B cell (primary cell): Measurements from ENCODE around the gene ACTR8.

ENCODE experiments used
- EZH2 ChIP-seq: IDR thresholded peaks from 2 replicates; pipeline ENCODE4 v1.6.1; 2012; ENCODE audit warnings: borderline replicate concordance, low read depth, mild to moderate bottlenecking, moderate library complexity, low read length; ENCODE audit not compliant: insufficient read depth, poor library complexity, severe bottlenecking
- TF ChIP-seq, protein P1 (sequence below): fragments of 200-600 bp; IDR thresholded peaks from one replicate; pipeline ENCODE4 v1.8.0; 2022; ENCODE audit warnings: antibody characterized with exemption, mild to moderate bottlenecking

DNA sequence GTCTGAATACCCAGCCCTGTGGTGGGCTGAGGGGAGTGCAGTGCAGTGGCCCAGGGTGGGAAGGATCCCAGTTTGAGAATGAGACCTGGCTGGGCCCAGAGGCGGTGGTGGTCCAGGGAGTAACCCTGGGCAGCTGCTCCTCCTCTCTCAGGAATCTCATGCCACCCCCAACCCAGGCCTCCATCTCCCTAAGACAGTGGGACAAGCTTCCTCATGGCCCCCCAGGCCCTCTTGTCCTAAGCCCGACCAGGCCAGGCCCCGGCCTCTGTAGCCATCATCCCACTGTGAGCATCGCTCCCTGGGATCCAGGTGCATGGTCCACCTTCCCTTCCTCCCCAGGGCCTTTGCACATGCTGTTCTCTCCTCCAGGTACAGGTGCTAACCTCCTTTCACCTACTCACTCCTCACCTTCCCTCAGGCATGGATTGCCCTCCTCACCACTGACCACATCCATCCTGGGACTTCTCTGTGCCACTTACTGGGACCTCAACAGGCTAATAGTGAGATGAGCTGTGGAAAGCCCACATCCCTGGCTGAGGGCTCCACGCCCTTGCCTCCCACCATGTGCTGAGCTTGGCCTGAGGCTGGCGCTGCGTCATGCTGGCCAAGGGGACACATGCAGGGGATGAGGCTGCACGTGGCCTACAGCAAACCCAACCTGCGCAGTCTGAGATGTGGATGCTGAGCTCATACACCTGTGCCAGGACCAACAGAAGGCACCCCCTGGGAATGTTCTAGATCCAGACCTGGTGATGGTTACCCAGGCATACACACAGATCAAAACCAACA, 45.7 kb downstream of the ACTR8 start:
- TF ChIP-seq, protein P1, sequence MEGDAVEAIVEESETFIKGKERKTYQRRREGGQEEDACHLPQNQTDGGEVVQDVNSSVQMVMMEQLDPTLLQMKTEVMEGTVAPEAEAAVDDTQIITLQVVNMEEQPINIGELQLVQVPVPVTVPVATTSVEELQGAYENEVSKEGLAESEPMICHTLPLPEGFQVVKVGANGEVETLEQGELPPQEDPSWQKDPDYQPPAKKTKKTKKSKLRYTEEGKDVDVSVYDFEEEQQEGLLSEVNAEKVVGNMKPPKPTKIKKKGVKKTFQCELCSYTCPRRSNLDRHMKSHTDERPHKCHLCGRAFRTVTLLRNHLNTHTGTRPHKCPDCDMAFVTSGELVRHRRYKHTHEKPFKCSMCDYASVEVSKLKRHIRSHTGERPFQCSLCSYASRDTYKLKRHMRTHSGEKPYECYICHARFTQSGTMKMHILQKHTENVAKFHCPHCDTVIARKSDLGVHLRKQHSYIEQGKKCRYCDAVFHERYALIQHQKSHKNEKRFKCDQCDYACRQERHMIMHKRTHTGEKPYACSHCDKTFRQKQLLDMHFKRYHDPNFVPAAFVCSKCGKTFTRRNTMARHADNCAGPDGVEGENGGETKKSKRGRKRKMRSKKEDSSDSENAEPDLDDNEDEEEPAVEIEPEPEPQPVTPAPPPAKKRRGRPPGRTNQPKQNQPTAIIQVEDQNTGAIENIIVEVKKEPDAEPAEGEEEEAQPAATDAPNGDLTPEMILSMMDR, result no peak
- TF ChIP-seq EZH2, result no peak
